HUDEP-2 (cell line): ENCODE data around the gene CASK.

Experiments
- DNase-seq, 76 experiments: peaks; one replicate each; lab custom pipeline; 2025; ENCODE audit not compliant: unreplicated experiment in 76 of 76; lab: John Stamatoyannopoulos, UW

The CASK gene

DNA sequence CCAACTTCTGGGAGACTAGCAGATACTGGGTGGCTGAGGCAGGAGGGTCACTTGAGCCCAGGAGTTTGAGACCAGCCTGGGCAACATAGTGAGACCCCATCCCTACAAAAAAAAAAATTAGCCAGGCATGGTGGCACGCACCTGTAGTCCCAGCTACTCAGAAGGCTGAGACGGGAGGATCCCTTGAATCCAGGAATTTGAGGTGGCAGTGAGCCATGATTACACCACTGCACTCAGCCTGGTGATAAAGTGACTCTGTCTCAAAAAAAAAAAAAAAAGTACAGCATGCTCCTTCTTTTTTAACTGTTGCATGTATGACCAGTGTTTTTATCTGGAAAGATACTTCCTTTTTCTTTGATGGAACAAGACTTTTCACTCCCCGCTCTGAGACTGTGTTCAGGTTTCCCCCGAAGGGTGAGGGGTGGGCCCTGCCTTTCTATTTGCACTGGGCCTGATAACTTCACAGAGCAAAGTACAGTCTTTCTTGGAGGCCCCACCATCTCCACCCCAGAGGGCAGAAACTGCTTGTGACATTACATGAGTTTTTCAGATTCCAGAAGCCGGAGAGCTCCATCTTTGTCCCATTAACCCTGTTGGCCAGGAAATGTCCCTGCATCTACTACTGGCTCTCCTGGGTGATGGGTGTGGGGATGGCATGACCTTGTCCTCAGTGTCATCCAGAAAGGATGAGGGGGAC is 441.1 kb downstream of the CASK start:
- no peak for DNase-seq

DNA sequence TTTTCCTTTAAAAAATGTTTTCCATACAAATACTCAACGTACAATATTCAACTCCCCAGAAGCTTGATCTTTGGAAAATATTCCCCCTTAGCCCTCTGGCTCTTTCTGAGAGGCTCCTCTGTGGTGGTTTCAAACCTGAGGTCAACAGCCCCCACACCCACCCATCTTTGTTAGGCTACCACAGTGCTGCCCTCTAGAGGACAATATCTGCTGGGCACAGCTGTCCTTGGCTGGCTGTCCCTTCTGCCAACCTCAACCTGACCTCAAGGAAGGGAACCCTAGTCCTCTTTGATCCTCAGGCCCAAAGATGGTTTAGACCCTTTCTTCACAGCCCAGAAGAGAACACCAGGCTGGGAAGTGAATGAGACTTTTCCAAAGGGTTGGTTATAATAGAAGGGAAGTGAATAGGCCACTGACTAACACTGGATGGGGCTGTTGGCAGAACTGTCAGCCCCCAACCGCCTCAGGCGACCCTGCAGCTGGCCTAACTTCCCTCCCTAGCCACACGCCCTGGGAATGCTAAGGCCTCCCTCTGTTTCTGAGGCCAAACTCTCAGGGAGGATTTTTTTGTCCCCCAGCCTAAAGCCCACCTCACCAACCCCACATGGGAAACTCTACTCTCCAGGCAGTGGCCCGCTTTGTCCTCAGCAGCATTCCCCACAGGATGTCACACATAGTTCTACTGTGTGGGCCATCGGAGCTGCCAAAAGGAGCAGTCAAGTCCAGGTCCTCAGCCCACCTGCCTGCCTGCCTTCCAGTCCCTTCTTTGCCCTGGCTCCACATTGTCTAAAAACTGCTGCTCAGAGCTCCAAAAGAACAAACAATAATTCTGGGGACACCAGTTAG is 441.9 kb downstream of the CASK start:
- DNase-seq, result peak in 11 of 76 experiments; percentile 0 to 22 (median 3)

- DNase-seq, result no peak
Measured at GRCh38 chrX:41480508-41481260, 442.7 kb downstream of the CASK start.

GRCh38 chrX:41478381-41478911 is 444.9 kb downstream of the CASK start:
- no peak for DNase-seq

- DNase-seq, result no peak
Measured at GRCh38 chrX:41475591-41476241, 447.6 kb downstream of the CASK start.

DNA sequence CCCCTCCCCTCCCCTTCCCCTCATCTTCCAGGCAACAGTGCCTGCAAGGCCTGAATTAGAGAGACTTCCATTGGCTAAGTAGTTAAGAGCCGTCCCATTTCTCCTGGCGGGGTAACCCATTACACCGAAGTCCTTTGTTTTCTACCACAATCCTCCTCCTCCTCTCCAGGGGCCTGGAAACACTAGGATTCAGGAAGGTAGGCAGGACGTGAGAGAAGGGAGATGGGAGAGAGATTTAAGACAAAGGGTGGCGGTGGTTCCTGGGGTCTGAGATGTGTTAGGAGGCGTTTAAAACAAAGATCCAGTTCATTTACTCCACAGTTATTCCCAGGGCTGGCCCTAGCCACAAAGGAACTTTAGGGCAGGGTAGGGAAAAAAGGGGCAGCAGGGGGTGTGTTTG is 448.2 kb downstream of the CASK start:
- no peak for DNase-seq

DNA sequence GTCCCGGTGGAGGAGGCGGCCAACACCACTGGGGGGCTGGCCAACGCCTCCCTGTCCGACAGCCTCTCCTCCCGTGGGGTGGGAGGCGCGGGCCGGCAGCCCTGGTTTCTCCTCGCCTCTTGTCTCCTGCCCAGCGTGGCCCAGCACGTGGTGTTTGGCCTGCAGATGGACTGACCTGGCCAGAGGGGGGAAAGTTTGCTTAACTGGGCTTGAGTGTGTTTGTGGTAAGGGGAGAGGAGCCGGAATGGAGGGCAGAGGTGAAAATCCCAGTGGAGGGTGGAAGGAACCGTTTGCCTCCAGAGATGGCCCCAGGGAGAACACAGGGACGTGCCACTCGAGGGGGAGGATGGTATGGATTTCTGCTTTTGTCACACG is 448.6 kb downstream of the CASK start:
- no peak for DNase-seq

DNA sequence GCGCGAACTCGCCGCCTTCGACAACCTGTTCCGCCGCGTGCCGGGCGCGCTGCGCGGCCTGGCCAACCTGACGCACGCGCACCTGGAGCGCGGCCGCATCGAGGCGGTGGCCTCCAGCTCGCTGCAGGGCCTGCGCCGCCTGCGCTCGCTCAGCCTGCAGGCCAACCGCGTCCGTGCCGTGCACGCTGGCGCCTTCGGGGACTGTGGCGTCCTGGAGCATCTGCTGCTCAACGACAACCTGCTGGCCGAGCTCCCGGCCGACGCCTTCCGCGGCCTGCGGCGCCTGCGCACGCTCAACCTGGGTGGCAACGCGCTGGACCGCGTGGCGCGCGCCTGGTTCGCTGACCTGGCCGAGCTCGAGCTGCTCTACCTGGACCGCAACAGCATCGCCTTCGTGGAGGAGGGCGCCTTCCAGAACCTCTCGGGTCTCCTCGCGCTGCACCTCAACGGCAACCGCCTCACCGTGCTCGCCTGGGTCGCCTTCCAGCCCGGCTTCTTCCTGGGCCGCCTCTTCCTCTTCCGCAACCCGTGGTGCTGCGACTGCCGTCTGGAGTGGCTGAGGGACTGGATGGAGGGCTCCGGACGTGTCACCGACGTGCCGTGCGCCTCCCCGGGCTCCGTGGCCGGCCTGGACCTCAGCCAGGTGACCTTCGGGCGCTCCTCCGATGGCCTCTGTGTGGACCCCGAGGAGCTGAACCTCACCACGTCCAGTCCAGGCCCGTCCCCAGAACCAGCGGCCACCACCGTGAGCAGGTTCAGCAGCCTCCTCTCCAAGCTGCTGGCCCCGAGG is 449.2 kb downstream of the CASK start:
- no peak for DNase-seq

DNA sequence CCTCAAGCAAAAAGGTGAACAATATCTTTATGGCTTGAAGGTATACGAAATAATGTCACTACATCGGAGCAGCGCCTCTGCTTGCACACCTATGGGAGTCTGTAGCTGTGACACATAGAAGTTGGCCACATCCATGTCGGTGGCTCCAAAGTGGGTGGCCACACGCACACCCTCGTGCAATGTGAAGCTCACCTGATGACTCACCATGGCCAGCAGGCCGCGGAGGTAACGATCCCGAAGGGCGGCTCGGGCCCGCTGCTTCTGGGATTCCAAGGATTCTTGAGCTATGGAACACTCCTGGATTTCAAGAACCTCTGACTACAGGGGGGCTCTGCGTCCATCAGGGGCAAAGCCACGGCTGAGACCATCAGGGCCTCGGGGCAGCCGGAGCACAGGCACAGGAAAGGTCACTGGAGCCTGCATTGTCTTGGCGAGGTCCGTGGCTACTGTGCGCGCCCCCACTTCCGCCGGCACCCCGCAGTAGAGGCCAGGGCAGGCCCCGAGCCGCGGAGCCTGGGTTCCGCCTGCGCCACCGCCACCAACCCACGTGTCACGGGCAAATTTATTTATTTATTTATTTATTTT is 451.0 kb downstream of the CASK start:
- no peak for DNase-seq

- DNase-seq, result no peak
Measured at GRCh38 chrX:41471786-41472185, 451.6 kb downstream of the CASK start.

GRCh38 chrX:41470706-41471105 is 452.6 kb downstream of the CASK start:
- DNase-seq, result no peak

- DNase-seq, result no peak
Measured at GRCh38 chrX:41468647-41469323, 454.6 kb downstream of the CASK start.
